ENCODE measurements around the gene LRRC26. TPM values are rescaled to one million over a fixed set of nuclear protein-coding genes. Genes with fewer than 3 reads are reported as not detected.
"Not testable (repeated sequence)": the region's sequence is repeated elsewhere in the genome, so short reads cannot be mapped to it uniquely, and the experiment has no call there.

LRRC26 gene
- total and polyA plus RNA-seq, 4 donors, result not detected

GRCh38 chr9:137136881-137137607 is 32.8 kb downstream of the LRRC26 start:
- H3K27me3 ChIP-seq (ENCODE audit: control insufficient read depth in 1 of 2, insufficient read depth in 2 of 2, low read length in 1 of 2), result no peaks in the 10 kb centered on the region
- 70 to 71% methylated on average over 22 to 23 of the region's 23 CpGs for WGBS, 2 donors
- intact Hi-C loops (cut with DNase I), result no loop called here

GRCh38 chr9:137136261-137136880 is 33.5 kb downstream of the LRRC26 start:
- intact Hi-C loops (cut with DNase I), result no loop called here
- no peaks in the 10 kb centered on the region for H3K27me3 ChIP-seq (ENCODE audit: control insufficient read depth in 1 of 2, insufficient read depth in 2 of 2, low read length in 1 of 2)
- no peaks in the 10 kb centered on the region for H3K4me1 ChIP-seq (ENCODE audit: control insufficient read depth in 1 of 2, insufficient read depth in 2 of 2, low read length in 2 of 2)
- WGBS, 2 donors, result 26 to 31% methylated on average over 26 to 27 of the region's 27 CpGs
- ATAC-seq (ENCODE audit: low FRiP score), result peak; percentile 19
- H3K27ac ChIP-seq (ENCODE audit: low read depth in 1 of 2, low read length in 2 of 2), result no peak overlapping the region
- no peak for DNase-seq
- H3K36me3 ChIP-seq (ENCODE audit: control insufficient read depth in 1 of 2, insufficient read depth in 2 of 2, low read length in 1 of 2), result no peaks in the 10 kb centered on the region
- H3K9me3 ChIP-seq (ENCODE audit: control insufficient read depth, low read length), result no peaks in the 10 kb centered on the region
- H3K4me3 ChIP-seq (ENCODE audit: low read length in 2 of 2), result no peak overlapping the region

More at GRCh38 chr9:137136881-137137607, 32.8 kb downstream of the LRRC26 start:
- no peaks in the 10 kb centered on the region for H3K4me1 ChIP-seq (ENCODE audit: control insufficient read depth in 1 of 2, insufficient read depth in 2 of 2, low read length in 2 of 2)
- no peak overlapping the region for H3K4me3 ChIP-seq (ENCODE audit: low read length in 2 of 2)
- no peak for ATAC-seq (ENCODE audit: low FRiP score)
- DNase-seq, result no peak
- H3K36me3 ChIP-seq (ENCODE audit: control insufficient read depth in 1 of 2, insufficient read depth in 2 of 2, low read length in 1 of 2), result no peaks in the 10 kb centered on the region
- no peaks in the 10 kb centered on the region for H3K9me3 ChIP-seq (ENCODE audit: control insufficient read depth, low read length)
- no peak overlapping the region for H3K27ac ChIP-seq (ENCODE audit: low read depth in 1 of 2, low read length in 2 of 2)

- ATAC-seq (ENCODE audit: low FRiP score), result not testable (repeated sequence)
Measured at GRCh38 chr9:137135154-137135553, 34.7 kb downstream of the LRRC26 start.

DNA sequence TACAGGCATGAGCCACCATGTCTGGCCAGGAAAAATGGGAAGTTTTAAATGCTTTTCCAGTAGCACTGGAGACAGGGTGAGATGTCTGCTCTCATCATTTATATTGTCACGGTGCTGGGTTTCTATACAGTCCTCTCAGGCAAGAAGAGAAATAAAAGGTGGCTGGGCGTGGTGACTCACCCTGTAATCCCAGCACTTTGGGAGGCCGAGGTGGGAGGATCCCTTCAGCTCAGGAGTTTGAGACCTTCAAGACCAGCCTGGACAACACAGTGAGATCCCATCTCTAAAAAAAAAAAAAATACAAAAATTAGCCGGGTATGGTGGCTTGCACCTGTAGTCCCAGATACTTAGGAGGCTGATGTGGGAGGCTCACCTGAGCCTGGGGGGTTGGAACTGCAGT is 35.7 kb downstream of the LRRC26 start:
- Histone ChIP-seq H3K36me3 (ENCODE audit: control insufficient read depth in 1 of 2, insufficient read depth in 2 of 2, low read length in 1 of 2) (no peaks in the 10 kb centered on the region), H3K9me3 (ENCODE audit: control insufficient read depth, low read length) (no peaks in the 10 kb centered on the region), H3K27ac (ENCODE audit: low read depth in 1 of 2, low read length in 2 of 2) (no peak overlapping the region), H3K27me3 (ENCODE audit: control insufficient read depth in 1 of 2, insufficient read depth in 2 of 2, low read length in 1 of 2) (no peaks in the 10 kb centered on the region), H3K4me1 (ENCODE audit: control insufficient read depth in 1 of 2, insufficient read depth in 2 of 2, low read length in 2 of 2) (no peaks in the 10 kb centered on the region), H3K4me3 (ENCODE audit: low read length in 2 of 2) (no peak overlapping the region)
- intact Hi-C loops (cut with DNase I), result no loop called here
- 80% methylated on average over 4 of the region's 4 CpGs for WGBS, 2 donors
- ATAC-seq (ENCODE audit: low FRiP score) (no peak), DNase-seq (no peak)

More at GRCh38 chr9:137135154-137135553, 34.7 kb downstream of the LRRC26 start:
- intact Hi-C loops (cut with DNase I); H3K36me3 ChIP-seq (ENCODE audit: control insufficient read depth in 1 of 2, insufficient read depth in 2 of 2, low read length in 1 of 2); H3K4me1 ChIP-seq (ENCODE audit: control insufficient read depth in 1 of 2, insufficient read depth in 2 of 2, low read length in 2 of 2); H3K9me3 ChIP-seq (ENCODE audit: control insufficient read depth, low read length); DNase-seq; H3K27ac ChIP-seq (ENCODE audit: low read depth in 1 of 2, low read length in 2 of 2); H3K4me3 ChIP-seq (ENCODE audit: low read length in 2 of 2); H3K27me3 ChIP-seq (ENCODE audit: control insufficient read depth in 1 of 2, insufficient read depth in 2 of 2, low read length in 1 of 2): not testable (repeated sequence)
- 73 to 80% methylated on average over 9 of the region's 9 CpGs for WGBS, 2 donors

GRCh38 chr9:137130176-137130755 is 39.6 kb downstream of the LRRC26 start:
- Histone ChIP-seq H3K36me3 (ENCODE audit: control insufficient read depth in 1 of 2, insufficient read depth in 2 of 2, low read length in 1 of 2) (no peaks in the 10 kb centered on the region), H3K4me1 (ENCODE audit: control insufficient read depth in 1 of 2, insufficient read depth in 2 of 2, low read length in 2 of 2) (no peaks in the 10 kb centered on the region), H3K9me3 (ENCODE audit: control insufficient read depth, low read length) (no peaks in the 10 kb centered on the region), H3K27me3 (ENCODE audit: control insufficient read depth in 1 of 2, insufficient read depth in 2 of 2, low read length in 1 of 2) (no peaks in the 10 kb centered on the region), H3K27ac (ENCODE audit: low read depth in 1 of 2, low read length in 2 of 2) (no peak overlapping the region), H3K4me3 (ENCODE audit: low read length in 2 of 2) (peak overlapping the region; percentile 14 to 35)
- ATAC-seq (ENCODE audit: low FRiP score) (no peak), DNase-seq (no peak)
- 6 to 8% methylated on average over 54 to 58 of the region's 58 CpGs for WGBS, 2 donors
- intact Hi-C loops (cut with DNase I), result no loop called here

GRCh38 chr9:137129456-137130175 is 40.2 kb downstream of the LRRC26 start:
- Histone ChIP-seq H3K4me1 (ENCODE audit: control insufficient read depth in 1 of 2, insufficient read depth in 2 of 2, low read length in 2 of 2) (no peaks in the 10 kb centered on the region), H3K27ac (ENCODE audit: low read depth in 1 of 2, low read length in 2 of 2) (no peak overlapping the region), H3K27me3 (ENCODE audit: control insufficient read depth in 1 of 2, insufficient read depth in 2 of 2, low read length in 1 of 2) (no peaks in the 10 kb centered on the region), H3K4me3 (ENCODE audit: low read length in 2 of 2) (peak overlapping the region; percentile 14 to 35), H3K9me3 (ENCODE audit: control insufficient read depth, low read length) (no peaks in the 10 kb centered on the region), H3K36me3 (ENCODE audit: control insufficient read depth in 1 of 2, insufficient read depth in 2 of 2, low read length in 1 of 2) (no peaks in the 10 kb centered on the region)
- WGBS, 2 donors, result 0 to 1% methylated on average over 78 to 86 of the region's 86 CpGs
- DNase-seq (peak; percentile 92 to 94), ATAC-seq (ENCODE audit: low FRiP score) (peak; percentile 97)
- intact Hi-C loops (cut with DNase I), result no loop called here

GRCh38 chr9:137128862-137129455 is 40.9 kb downstream of the LRRC26 start:
- ATAC-seq (ENCODE audit: low FRiP score), result peak; percentile 36

DNA sequence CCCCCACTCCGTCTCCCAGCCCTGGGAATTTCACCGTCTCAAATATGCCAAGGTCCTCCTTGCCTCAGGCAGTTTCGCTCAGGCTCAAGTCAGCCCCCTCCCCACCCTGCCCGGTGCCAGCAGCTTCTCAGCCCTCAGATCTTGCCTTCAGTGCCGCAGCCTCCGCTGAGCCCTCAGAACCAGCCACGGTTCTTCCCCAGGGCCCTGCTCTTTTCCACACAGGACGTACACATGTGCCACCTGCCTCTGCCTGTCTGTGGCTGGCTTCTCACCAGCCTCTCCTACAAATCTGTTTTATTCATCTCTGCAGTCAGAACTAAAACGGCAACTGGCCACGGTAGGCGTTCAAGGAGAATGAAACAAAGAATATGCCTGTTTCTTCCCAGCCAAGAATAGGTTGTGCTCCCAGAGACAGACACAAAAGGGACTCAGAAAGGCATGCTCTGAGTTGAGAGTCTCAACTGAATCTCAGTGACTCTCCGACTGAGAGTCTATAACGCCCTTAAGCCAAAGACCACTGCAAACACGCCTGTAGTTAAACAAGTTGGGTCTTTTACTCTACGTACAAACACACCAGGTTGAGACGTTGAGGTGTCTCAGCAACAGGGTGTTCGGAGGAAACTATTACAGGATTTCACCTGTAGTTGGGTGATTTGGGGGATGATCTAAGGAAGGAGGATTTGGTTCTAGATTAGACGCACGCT is 41.5 kb downstream of the LRRC26 start:
- H3K4me3 ChIP-seq (ENCODE audit: low read length in 2 of 2), result no peak overlapping the region
- H3K4me1 ChIP-seq (ENCODE audit: control insufficient read depth in 1 of 2, insufficient read depth in 2 of 2, low read length in 2 of 2), result no peaks in the 10 kb centered on the region
- WGBS, 2 donors, result 50 to 61% methylated on average over 19 of the region's 19 CpGs
- DNase-seq, result no peak
- H3K27me3 ChIP-seq (ENCODE audit: control insufficient read depth in 1 of 2, insufficient read depth in 2 of 2, low read length in 1 of 2), result no peaks in the 10 kb centered on the region
- intact Hi-C loops (cut with DNase I), result no loop called here
- no peak overlapping the region for H3K27ac ChIP-seq (ENCODE audit: low read depth in 1 of 2, low read length in 2 of 2)
- no peaks in the 10 kb centered on the region for H3K36me3 ChIP-seq (ENCODE audit: control insufficient read depth in 1 of 2, insufficient read depth in 2 of 2, low read length in 1 of 2)
- no peaks in the 10 kb centered on the region for H3K9me3 ChIP-seq (ENCODE audit: control insufficient read depth, low read length)
- no peak for ATAC-seq (ENCODE audit: low FRiP score)

More at GRCh38 chr9:137128862-137129455, 40.9 kb downstream of the LRRC26 start:
- WGBS, 2 donors, result 23 to 27% methylated on average over 37 of the region's 37 CpGs
- Histone ChIP-seq H3K9me3 (ENCODE audit: control insufficient read depth, low read length) (no peaks in the 10 kb centered on the region), H3K4me3 (ENCODE audit: low read length in 2 of 2) (peak overlapping the region; percentile 14 to 35), H3K27ac (ENCODE audit: low read depth in 1 of 2, low read length in 2 of 2) (no peak overlapping the region), H3K36me3 (ENCODE audit: control insufficient read depth in 1 of 2, insufficient read depth in 2 of 2, low read length in 1 of 2) (no peaks in the 10 kb centered on the region), H3K27me3 (ENCODE audit: control insufficient read depth in 1 of 2, insufficient read depth in 2 of 2, low read length in 1 of 2) (no peaks in the 10 kb centered on the region), H3K4me1 (ENCODE audit: control insufficient read depth in 1 of 2, insufficient read depth in 2 of 2, low read length in 2 of 2) (no peaks in the 10 kb centered on the region)
- intact Hi-C loops (cut with DNase I), result no loop called here
- DNase-seq, result no peak
